Measurements from ENCODE around the gene TBCK.

DNA sequence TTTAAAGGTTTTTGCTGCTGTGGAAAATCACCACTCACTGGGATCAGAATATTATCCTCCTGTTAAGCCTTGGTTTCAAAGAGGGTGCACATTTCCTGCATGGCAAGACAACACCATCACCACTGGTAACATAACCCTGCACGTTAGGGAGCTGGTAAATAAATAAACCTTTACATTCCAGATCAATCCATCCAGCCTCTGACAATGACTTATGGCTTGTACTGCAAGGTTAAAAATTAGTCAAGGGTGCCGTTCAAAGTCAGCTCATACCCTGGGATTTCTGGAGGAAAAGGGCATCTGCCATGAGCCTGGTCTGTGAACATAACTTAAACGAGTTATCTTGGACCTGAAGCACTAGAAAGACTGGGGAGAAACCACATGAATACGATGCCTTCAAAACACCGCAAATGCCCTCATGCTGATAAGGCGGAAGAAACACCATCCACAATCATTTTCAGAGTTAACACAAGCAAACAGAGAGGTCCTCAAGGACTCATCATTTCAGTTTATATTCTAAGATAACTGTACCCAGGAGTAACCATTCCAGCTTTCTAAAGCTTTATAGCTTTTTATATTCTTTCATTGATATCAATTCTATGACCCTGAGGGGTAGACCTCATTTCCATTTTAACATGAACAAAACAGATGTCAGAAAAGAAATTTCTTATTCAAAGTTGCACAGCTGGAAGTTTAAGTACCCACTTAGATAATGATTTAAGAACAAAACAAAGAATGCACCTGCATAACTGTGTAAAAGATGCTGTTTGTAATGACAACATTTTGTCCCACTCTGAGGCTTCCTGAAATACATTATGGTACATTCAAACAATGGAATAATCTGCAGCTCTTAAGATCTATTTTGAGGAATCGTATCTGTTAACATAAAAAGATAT lies 317.6 kb downstream of the TBCK start:
- TF ChIP-seq, protein P1, sequence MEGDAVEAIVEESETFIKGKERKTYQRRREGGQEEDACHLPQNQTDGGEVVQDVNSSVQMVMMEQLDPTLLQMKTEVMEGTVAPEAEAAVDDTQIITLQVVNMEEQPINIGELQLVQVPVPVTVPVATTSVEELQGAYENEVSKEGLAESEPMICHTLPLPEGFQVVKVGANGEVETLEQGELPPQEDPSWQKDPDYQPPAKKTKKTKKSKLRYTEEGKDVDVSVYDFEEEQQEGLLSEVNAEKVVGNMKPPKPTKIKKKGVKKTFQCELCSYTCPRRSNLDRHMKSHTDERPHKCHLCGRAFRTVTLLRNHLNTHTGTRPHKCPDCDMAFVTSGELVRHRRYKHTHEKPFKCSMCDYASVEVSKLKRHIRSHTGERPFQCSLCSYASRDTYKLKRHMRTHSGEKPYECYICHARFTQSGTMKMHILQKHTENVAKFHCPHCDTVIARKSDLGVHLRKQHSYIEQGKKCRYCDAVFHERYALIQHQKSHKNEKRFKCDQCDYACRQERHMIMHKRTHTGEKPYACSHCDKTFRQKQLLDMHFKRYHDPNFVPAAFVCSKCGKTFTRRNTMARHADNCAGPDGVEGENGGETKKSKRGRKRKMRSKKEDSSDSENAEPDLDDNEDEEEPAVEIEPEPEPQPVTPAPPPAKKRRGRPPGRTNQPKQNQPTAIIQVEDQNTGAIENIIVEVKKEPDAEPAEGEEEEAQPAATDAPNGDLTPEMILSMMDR (IDR thresholded peaks at IDR 0.05) = no peak
- TF ChIP-seq EZH2 (IDR thresholded peaks at IDR 0.05; ENCODE audit: borderline replicate concordance, insufficient read depth, low read depth, low read length, poor library complexity, severe bottlenecking) = no peak

Data from B cell (primary cell).